A549 treated with DMSO at 1 μM for 4 hours (cell line): ENCODE data around the gene TMEM91. TPM values are rescaled to one million over a fixed set of nuclear protein-coding genes. Genes with fewer than 3 reads are reported as not detected.

ENCODE experiments used
- total RNA-seq: library from RNA; stranded (reverse); fragments of 200-300 nt; extraction: Qiagen RNA extraction; gene quantifications from 5 replicates; pipeline ENCODE4 v1.2.3, GENCODE V29; 2022; ENCODE audit warnings: low read depth

Gene TMEM91
- total RNA-seq, result 2.5 to 4.7 TPM (median 4.0 TPM) in 5 replicates

GRCh38 chr19:41376241-41376997 lies at the start of gene TMEM91:
Gene TMEM91, plus strand, starts transcription at chr19:41376533. Its CDS starts 1,777 bp downstream, at chr19:41378310.

GRCh38 chr19:41353466-41354342 lies 22.6 kb upstream of the TMEM91 start, which contains the start of gene TGFB1:
Gene TGFB1, minus strand, starts transcription at chr19:41353922. Its CDS starts 878 bp downstream, at chr19:41353044.

DNA sequence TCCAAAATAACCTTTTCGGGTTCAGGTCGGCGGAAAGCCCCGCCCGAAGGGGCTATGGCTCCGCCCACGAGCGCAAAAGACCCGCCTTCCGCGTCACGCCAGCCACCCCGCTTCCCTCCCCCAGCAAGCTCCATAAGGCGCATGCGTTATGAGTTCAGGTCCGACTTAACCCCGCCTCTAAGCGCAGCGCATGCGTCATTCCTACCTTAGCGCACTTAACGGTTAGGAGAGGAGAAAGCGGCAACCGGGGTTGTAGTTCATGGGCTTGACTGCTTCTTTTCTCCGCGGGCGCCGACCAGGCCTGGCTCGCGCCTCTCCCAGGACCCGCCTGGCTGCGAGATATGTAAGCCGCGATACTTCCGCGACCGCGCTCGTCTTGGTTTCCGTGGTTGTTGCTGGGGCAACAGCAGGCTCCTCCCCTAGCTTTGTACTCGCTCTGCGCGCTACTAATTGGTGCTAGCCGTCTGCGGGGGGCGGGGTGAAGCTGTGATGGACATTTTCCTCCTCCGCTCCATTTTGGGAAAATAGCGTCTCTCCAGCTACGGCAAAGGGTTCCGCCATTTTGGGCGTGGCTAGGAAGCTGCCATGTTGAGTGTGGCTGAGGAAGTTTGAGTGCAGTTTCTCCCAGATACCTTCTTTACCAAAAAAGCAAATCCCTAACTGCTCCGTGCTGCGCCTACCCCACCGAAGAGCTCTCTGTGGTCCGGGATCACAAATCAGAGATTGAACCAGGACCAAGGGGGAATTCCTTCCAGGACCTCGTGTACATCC lies 12.4 kb upstream of the TMEM91 start, which contains the start of gene B9D2:
TSS of gene B9D2 (minus strand) at position 397 of the 771 bp plus-strand sequence. CDS start 630 bp downstream, outside the sequence.

GRCh38 chr19:41397086-41398049 lies 21.0 kb downstream of the TMEM91 start, which contains the start of the genes BCKDHA and EXOSC5:
Gene BCKDHA, plus strand, starts transcription at chr19:41397818. Its CDS starts 10 bp downstream, at chr19:41397828.
Gene EXOSC5, minus strand, starts transcription at chr19:41397359. Its CDS starts 31 bp downstream, at chr19:41397328.

DNA sequence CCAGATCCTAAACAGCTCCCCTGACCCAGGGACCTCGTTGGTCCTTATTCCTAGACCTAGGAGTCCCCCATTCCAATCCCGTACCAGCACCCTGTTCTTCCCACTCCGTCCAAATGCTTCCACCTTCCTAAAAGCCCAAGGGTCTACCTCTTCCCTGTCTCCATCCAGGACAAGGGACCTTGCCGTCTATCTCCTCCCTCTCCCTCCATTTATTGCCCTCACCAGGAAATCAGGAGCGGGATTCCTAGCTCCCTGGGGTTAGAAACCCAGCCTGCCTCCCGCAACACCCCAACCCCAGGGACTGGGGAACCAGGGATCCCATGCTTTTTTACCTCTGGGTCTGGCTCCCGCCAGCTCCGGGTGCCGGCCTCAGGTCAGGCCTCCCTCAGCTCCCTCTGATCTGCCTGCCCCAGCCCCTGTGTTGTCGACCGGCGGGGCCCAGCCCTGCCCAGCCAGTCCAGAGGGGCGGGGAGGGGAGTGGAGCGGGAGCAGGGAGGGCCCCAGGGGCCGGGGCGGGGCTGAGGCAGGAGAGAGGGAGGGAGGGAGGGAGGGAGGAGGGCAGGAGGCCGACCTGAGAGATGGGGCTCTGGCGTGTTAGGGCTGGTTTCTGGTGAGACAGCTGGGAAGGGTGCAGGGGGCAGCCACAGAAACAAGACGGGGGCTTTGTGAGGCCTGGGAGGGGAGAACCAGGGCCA lies 50.8 kb downstream of the TMEM91 start, which contains the start of gene B3GNT8:
TSS of gene B3GNT8 (minus strand) at position 423 of the 695 bp plus-strand sequence. CDS start 596 bp downstream, outside the sequence.

Other genes with a start within 250 kb of the TMEM91 start
- gene CYP2S1, start 183.3 kb upstream of the TMEM91 start, total RNA-seq, result 25.7 to 32.0 TPM (median 28.7 TPM) in 5 replicates
- gene AXL, start 157.3 kb upstream of the TMEM91 start, total RNA-seq, result 139 to 161 TPM (median 160 TPM) in 5 replicates
- 312 to 351 TPM (median 317 TPM) in 5 replicates for gene HNRNPUL1, start 112.2 kb upstream of the TMEM91 start, total RNA-seq
- 33.4 to 46.6 TPM (median 39.1 TPM) in 5 replicates for gene CCDC97, start 66.4 kb upstream of the TMEM91 start, total RNA-seq
- 125 to 172 TPM (median 143 TPM) in 5 replicates for gene TGFB1, start 22.6 kb upstream of the TMEM91 start, total RNA-seq
- 29.1 to 32.7 TPM (median 32.2 TPM) in 5 replicates for gene B9D2, start 12.4 kb upstream of the TMEM91 start, total RNA-seq
- 85.7 to 104 TPM (median 93.2 TPM) in 5 replicates for gene EXOSC5, start 20.8 kb downstream of the TMEM91 start, total RNA-seq
- 33.0 to 54.6 TPM (median 39.5 TPM) in 5 replicates for gene BCKDHA, start 21.3 kb downstream of the TMEM91 start, total RNA-seq
- gene B3GNT8, start 50.8 kb downstream of the TMEM91 start, total RNA-seq, result 0.08 to 0.11 TPM (median 0.09 TPM) in 3 of 5 replicates, not detected in the others
- gene DMAC2, start 63.4 kb downstream of the TMEM91 start, total RNA-seq, result 101 to 128 TPM (median 110 TPM) in 5 replicates
- gene ERICH4, start 66.6 kb downstream of the TMEM91 start, total RNA-seq, result not detected in 5 replicates
- gene CEACAM21, start 199.6 kb downstream of the TMEM91 start, total RNA-seq, result not detected in 5 replicates